ENCODE data around the gene PAGR1.
"Not testable (repeated sequence)": the region's sequence is repeated elsewhere in the genome, so short reads cannot be mapped to it uniquely, and the experiment has no call there.

Gene PAGR1

GRCh38 chr16:29813644-29814562, 2.0 kb upstream of the PAGR1 start:
- no peak for DNase-seq

GRCh38 chr16:29814592-29814991, 1.4 kb upstream of the PAGR1 start:
- DNase-seq = no peak

GRCh38 chr16:29815032-29815721, 775 bp upstream of the PAGR1 start:
- peak; percentile 57 for DNase-seq

GRCh38 chr16:29816694-29817441, 916 bp downstream of the PAGR1 start:
- DNase-seq = peak; percentile 55

- no peak for DNase-seq
These were observed 2.1 kb downstream of the PAGR1 start for GRCh38 chr16:29818082-29818481.

- no peak for DNase-seq
These were observed 3.6 kb downstream of the PAGR1 start for GRCh38 chr16:29819506-29819905.

- DNase-seq = peak; percentile 45
These were observed 4.3 kb downstream of the PAGR1 start, which contains the start of gene MVP for GRCh38 chr16:29820271-29820701. MVP (plus strand) TSS chr16:29820462; CDS start chr16:29830550, 10,088 bp downstream.

GRCh38 chr16:29820730-29821642, 5.0 kb downstream of the PAGR1 start:
- peak; percentile 39 for DNase-seq

- DNase-seq = no peak
These were observed 5.7 kb downstream of the PAGR1 start for GRCh38 chr16:29821643-29822115.

GRCh38 chr16:29824589-29825144, 8.7 kb downstream of the PAGR1 start:
- no peak for DNase-seq

GRCh38 chr16:29825145-29826044, 9.4 kb downstream of the PAGR1 start:
- DNase-seq = no peak

- no peak for DNase-seq
These were observed 10.4 kb downstream of the PAGR1 start for GRCh38 chr16:29826342-29826695.

GRCh38 chr16:29830774-29831173, 14.8 kb downstream of the PAGR1 start:
- no peak for DNase-seq

- no peak for DNase-seq
These were observed 15.5 kb downstream of the PAGR1 start for GRCh38 chr16:29831490-29831889.

GRCh38 chr16:29833219-29833618, 17.3 kb downstream of the PAGR1 start:
- DNase-seq = not testable (repeated sequence)

- DNase-seq = no peak
These were observed 18.1 kb downstream of the PAGR1 start for GRCh38 chr16:29834079-29834478.

GRCh38 chr16:29835926-29836325, 20.0 kb downstream of the PAGR1 start:
- no peak for DNase-seq

GRCh38 chr16:29836623-29837022, 20.7 kb downstream of the PAGR1 start:
- no peak for DNase-seq

- no peak for DNase-seq
These were observed 21.9 kb downstream of the PAGR1 start for GRCh38 chr16:29837841-29838240.

- DNase-seq = no peak
These were observed 23.9 kb downstream of the PAGR1 start for GRCh38 chr16:29839822-29840221.

GRCh38 chr16:29840240-29840639, 24.3 kb downstream of the PAGR1 start:
- no peak for DNase-seq
